GM19397 (cell line): Measurements from ENCODE around the gene GPC5.

Experiments used
- ATAC-seq: cut with Tn5 transposase; IDR thresholded peaks from one replicate; pipeline ENCODE4 v1.9.1; 2021; ENCODE audit warnings: mild to moderate bottlenecking, moderate library complexity; ENCODE audit not compliant: unreplicated experiment

The GPC5 gene

GRCh38 chr13:91454666-91455065 is 56.2 kb downstream of the GPC5 start:
- no peak for ATAC-seq

GRCh38 chr13:91456837-91457236 is 58.4 kb downstream of the GPC5 start:
- ATAC-seq: no peak

GRCh38 chr13:91459485-91459884 is 61.1 kb downstream of the GPC5 start:
- no peak for ATAC-seq

GRCh38 chr13:91464336-91464735 is 65.9 kb downstream of the GPC5 start:
- no peak for ATAC-seq

GRCh38 chr13:91467236-91467635 is 68.8 kb downstream of the GPC5 start:
- no peak for ATAC-seq

- no peak for ATAC-seq
Measured at GRCh38 chr13:91468301-91468700, 69.9 kb downstream of the GPC5 start.

GRCh38 chr13:91470084-91470621 is 71.7 kb downstream of the GPC5 start:
- no peak for ATAC-seq

GRCh38 chr13:91470681-91471080 is 72.3 kb downstream of the GPC5 start:
- ATAC-seq: no peak

GRCh38 chr13:91482427-91482826 is 84.0 kb downstream of the GPC5 start:
- no peak for ATAC-seq

GRCh38 chr13:91491980-91492379 is 93.6 kb downstream of the GPC5 start:
- no peak for ATAC-seq

- no peak for ATAC-seq
Measured at GRCh38 chr13:91493442-91493841, 95.0 kb downstream of the GPC5 start.

- ATAC-seq: no peak
Measured at GRCh38 chr13:91498298-91498697, 99.9 kb downstream of the GPC5 start.

GRCh38 chr13:91504216-91504615 is 105.8 kb downstream of the GPC5 start:
- ATAC-seq: no peak

GRCh38 chr13:91506759-91507158 is 108.3 kb downstream of the GPC5 start:
- no peak for ATAC-seq

- ATAC-seq: no peak
Measured at GRCh38 chr13:91510058-91510457, 111.6 kb downstream of the GPC5 start.

GRCh38 chr13:91513790-91514189 is 115.4 kb downstream of the GPC5 start:
- ATAC-seq: no peak

- no peak for ATAC-seq
Measured at GRCh38 chr13:91516799-91517198, 118.4 kb downstream of the GPC5 start.

GRCh38 chr13:91520952-91521351 is 122.5 kb downstream of the GPC5 start:
- ATAC-seq: no peak

- no peak for ATAC-seq
Measured at GRCh38 chr13:91523116-91523515, 124.7 kb downstream of the GPC5 start.

- ATAC-seq: no peak
Measured at GRCh38 chr13:91526543-91527033, 128.2 kb downstream of the GPC5 start.

- ATAC-seq: no peak
Measured at GRCh38 chr13:91529739-91530482, 131.5 kb downstream of the GPC5 start.

GRCh38 chr13:91531646-91532045 is 133.2 kb downstream of the GPC5 start:
- no peak for ATAC-seq

GRCh38 chr13:91533354-91533753 is 134.9 kb downstream of the GPC5 start:
- no peak for ATAC-seq
